GM18873 (cell line): ENCODE measurements around the gene NWD2.

Source experiments
- ATAC-seq: cut with Tn5 transposase; IDR thresholded peaks from one replicate; pipeline ENCODE4 v1.9.1; 2021; ENCODE audit warnings: mild to moderate bottlenecking, moderate library complexity, moderate number of reproducible peaks; ENCODE audit not compliant: unreplicated experiment, low FRiP score

NWD2 gene

DNA sequence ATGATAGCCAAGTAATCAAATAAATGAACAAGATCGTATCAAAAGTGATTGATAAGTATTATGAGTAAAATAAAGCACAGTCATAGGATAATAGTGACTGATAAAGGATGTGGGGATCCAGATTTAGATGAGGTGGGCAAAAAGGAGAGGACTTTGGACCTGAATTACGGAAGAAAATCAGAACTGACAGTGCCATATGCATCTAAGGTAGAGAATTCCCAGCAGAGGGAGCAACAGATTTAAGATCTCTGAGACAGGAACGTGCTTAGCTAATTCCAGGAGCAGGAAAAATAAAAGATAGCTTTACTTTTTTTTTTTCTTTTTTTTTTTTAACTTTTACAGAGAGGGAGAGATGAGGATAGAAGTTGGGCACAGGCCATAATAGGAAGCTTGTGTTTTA, 189.9 kb downstream of the NWD2 start:
- no peak for ATAC-seq

DNA sequence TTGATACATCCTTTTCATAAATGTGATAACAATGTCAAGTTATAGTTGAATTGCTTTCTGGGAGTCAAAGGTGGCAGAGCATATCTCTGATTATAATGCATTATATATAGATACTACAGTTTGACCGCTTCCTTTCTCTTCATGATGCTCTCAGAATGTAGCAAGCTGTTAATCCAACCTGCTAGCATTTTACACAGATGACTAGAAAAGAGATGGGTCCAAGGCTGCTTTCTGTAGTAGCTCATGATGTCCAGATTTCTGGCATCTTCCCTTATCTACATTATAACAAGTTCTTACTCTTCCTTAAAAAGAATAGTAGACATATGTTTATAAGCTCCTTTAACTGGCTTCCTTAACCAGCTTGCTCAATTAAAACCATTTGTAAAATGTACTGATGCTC, 192.0 kb downstream of the NWD2 start:
- no peak for ATAC-seq

DNA sequence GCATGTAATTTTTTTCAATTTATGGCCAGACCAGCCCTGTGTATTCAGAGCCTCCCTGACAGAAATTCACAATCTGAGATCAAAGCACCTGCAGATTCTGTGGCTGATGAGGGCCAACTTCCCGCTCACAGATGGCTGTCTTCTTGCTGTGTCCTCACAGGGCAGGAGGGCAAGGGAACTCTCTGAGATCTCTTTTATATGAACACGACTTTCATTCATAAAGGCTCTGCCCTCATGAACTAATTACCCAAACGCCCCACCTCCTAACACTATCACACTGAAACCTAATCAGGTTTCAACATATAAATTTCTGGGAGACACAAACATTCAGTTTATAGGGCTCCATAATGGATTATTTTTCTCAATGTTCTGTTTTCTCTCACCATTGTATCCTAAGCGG, 192.6 kb downstream of the NWD2 start:
- ATAC-seq, result no peak

DNA sequence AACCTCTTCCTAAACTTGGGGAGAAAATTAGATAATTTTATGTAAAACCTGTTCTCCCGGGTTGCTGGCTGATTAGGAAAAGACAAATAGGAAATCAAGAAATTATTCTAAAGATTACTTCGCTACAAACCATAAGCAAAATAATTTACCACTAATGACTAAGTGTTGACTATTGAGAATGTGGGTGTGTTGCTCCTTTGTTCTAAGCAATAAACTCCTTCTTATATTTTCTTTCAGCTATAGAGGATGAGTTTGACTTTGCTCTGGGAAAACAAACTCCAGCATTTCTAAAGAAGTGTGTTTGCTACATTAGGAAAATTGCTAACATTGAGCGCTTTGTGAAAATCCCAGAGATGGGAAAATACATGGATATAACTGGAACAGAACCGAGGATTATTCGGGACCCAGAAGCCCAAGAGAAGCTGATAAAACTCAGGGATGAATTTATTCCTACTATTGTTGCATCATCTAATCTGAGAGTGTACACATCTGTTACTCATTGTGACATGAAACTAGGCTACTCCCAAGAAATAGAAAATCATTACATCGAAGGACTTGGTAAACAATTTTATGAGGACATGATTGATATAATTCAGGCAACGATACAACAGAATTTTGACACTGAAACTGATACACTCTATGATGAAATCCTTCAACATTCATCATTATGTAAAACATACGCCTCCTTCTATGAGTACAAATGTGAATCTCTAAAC, 194.2 kb downstream of the NWD2 start:
- ATAC-seq, result no peak

DNA sequence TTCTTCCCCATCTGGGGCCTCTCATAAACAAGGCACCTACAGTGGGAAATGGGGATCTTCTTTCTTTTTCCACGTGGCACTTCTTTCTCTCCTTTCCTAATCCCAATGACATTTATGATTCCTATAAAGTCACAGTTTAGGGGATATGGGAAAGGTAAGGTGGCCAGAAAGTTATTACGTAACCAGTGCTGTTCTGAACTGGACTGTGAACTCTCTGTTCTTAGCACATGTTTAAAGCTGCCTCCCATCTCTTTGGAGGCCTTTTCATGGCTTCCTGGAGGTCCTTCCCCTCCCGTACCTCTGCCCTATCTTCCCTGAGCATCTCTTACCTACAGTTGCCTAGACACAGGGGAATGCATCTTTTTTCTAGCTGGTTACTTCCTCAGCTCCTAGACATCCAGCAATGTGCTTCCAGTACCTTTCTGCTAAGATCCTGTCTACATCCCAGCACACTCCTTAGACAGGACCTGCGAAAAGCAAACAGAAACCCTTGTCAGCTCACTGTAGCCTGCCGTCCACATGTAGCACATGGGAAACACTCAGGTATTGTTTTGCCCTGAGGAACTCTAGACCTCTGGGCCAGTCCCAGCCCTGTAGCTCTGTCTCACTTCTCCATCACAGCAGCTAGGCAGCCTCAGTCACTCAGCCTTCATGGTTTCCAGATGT, 195.4 kb downstream of the NWD2 start:
- no peak for ATAC-seq

DNA sequence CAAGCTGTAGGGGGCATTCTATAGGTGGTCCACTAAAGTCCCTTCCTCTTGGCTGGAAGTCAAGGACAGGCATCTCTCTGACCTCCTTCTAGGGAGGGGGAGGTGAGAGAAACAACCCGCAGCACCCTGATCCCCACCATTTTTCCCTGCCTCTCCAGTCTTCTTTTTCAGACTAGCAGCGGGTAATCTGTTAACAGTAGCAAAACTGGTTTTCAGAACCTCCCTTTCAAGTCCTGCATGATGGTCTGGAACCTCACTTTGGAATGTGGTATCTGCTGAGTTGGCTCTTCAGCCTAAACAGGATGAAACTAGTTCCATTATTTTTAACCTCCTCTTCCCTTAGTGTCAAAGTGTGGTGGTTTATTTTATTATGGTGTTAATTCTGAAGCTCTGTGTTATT, 196.0 kb downstream of the NWD2 start:
- ATAC-seq, result no peak

DNA sequence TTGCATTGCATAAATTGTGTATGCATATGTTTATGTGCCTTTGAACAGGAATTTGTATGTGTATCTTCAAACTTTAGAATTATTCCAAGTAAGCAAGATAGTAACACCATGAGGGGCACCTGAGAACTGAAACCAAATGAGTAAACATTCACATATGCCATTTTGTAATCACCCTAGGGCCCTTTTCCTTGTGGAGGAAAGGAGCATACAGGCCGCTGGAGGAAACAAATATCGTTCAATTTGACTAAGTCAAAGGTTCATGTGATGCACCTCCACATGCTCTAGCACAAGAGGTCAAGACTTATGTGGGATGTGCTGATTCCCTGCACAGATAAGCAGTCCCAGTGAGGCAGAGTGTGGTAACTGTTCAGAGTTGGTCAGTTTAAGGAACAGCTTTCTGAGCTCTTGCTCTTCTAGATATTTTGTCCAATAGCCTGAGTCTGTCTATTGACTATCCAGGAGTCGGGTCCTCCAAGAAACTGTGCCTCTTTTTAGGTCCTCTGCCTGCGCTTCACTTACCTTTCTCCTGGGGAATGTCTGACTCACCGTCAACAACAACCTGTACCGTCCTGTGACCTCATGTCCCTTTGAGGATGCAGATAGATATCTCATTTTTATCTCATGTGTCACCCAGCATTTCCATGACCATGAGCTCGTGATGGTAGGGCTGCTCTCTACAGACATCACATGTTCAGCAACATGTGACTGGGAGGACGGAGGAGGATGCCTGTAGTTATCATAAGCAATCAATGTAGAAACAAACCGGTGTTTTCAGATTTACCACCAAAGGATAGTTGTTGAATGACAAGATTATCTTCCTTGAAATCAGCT, 196.9 kb downstream of the NWD2 start:
- ATAC-seq, result no peak

DNA sequence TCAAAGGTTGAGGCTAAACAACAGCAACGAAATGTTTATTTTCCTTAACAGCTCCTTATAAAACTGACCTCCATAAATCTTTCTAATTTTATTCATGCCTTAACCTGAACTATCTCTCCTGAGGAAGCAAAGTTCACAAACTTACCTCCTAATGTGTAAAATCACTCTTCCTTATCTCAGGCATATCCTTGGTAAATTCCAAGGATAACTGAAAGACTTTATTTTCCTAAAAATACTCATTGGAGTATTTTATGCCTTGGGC, 197.4 kb downstream of the NWD2 start:
- no peak for ATAC-seq

DNA sequence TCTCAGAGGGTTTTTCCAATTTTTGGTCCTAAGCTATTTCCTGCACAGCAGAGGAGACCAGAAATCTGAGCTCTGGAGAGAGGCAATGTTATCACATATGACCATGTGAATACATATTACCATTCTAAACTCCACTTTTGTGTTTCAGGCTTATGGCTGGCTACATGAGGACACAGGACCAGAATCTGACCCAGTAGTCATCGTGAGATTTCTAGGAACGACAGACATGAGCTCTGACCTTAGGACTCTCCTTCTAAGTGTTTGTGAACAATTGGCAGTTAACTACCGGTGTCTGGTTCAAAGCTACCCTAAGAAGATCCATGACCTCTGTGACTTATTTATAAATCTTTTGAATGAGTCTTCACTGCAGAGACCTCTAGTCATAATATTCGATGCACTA, 198.6 kb downstream of the NWD2 start:
- no peak for ATAC-seq

DNA sequence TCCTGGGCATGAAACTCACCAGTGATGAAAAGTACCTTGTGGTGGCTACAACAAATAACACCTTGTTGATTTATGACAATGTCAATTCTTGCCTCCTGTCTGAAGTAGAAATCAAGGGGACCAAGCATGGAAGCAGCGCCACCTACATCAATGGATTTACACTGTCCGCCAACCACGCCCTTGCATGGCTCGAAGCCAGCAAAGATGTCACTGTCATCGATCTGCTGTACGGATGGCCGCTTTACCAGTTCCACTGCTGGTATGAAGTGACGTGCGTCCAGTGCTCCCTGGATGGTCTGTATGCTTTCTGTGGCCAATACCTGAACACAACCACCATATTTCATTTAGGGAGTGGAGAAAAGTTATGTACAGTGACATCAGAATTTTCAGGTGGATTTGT, 200.5 kb downstream of the NWD2 start:
- no peak for ATAC-seq

DNA sequence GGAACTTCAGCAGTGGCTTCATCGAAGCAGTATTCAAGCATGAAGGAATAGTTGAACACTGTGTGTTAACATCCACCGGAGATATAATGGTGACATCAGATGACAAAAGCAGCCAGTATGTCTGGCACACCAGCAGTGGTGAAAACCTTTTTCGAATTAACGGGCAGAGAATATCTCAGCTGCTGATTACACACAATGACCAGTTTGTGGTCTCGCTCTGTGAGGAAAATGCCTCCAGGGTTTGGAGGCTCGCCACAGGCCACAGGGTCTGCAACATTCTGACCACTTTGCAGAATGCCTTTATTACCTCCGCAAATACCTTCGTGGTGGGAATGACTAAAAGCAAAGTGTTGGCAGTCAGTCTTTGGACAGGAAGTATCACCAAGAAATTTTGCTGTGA, 201.5 kb downstream of the NWD2 start:
- no peak for ATAC-seq

DNA sequence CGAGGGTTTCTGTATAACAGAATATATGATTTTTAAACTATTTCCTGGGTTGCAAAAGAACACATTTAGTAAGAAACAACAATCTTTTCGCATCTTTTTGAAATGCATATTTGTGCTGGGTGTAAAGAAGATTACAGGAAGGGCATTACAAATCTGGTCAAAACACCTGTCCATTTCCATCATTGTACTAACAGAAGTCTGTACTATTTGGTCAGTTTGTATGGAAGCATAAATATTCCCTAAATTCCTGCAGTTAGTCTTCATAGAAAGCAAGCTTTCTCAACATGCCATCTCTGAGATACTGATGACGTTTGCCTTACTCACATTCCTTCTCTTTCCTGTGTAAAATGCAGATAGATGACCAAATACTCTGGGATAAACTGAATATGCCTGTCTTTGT, 203.3 kb downstream of the NWD2 start:
- ATAC-seq, result no peak

DNA sequence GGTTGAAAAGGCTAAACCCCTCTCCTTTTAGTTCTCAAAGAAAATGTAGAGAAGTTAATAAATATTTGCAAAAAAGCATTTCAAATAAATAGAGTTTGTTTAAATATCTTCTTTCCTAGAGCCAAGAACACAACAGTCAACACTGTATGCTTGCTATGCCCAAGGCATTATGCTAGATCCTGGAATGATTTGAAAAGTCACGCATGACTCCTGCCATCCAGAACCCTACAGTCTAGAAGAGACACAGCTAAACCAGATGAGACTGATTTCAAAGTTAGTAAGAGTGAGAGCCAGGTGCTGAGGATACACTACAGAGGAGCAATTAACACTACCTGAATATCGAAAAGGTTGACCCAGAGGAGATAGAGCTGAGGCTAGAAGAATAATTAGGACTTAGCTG, 205.8 kb downstream of the NWD2 start:
- ATAC-seq, result no peak

DNA sequence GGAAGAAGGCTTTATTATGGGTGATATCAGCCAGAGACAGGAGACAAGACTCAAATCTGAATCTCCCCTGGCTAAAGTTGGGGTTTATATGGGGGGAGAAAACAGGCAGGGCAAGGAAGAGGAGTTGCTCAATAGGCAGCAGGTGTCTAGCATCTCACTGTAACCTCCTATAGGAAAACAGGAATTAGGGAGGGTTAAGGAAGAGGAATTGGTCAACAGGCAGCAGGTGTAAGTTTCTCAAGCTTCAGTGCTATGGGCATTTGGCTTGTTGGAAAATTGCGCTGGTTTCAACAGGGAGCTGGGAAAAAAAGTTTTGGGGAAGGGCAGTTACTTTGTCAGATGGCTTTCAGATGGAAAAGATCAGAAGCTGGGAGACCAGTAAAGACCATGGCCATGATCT, 206.4 kb downstream of the NWD2 start:
- no peak for ATAC-seq

DNA sequence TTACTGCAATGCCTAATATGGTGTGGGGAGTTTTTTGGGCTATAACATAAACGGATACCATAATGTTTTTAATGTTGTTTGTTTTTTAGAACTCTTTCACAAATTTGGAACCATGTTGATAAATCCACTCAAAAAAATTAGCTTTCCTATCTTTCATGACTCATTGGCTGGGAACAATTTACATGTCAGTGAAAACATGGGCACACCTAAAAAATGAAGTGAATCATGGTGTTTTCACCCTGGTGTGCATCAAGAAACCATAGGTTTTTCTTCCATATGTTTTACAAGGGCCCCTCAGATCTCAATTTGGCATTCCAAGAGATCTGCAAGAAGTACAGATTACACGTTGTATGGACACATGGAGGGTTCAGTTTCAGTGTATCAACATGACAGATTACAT, 207.1 kb downstream of the NWD2 start:
- no peak for ATAC-seq

DNA sequence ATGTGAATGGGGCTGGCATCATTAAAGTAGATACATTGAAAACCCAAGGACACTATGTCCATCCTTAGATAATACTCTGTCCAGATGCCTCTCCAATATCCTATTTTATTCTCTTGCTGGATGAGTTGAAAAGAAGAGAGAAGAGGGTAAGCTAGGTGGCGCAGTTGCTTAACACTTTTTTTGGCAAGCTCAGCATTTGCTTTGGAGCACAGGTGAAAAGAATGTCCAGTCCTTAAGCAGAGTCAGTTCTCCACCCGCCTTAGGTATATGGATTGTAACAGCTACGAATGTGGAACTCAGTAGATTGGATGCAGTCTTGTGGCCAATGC, 208.4 kb downstream of the NWD2 start:
- peak; percentile 75 for ATAC-seq

DNA sequence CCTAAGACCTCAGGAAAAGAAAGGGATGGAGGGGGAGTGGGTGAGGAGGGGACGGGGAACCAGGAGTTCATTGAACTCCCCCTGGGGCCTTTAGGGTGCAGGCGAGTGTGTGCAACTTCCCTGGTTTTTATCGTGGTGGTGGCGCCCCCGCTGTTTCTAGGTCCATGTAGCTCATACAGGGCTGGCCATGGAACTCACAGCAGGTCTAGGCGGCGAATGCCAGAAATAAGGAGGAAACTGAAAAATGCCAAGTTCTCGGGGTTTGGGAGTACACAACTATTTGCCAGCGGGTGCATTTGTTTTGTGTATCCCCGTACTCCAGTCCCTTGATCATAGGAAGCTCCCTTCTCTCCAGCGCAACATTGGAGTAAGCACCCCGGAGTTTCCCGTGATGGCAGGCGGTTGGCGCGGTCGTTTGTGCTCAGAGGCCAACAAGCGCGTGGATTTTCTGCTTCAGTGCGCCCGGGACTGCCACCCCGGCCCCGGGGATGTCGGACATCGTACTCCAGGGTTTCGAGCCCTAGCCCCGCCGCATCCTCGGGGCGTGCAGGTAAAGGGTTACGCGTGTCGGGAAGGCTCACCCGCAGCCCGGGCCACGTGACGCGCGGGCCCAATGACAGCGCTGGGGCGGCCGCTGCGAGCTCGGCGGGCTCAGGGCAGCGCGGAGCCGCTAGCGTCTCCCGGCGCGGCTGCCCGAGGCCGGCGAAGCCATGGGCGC, 208.9 kb downstream of the NWD2 start:
- ATAC-seq, result peak; percentile 55

DNA sequence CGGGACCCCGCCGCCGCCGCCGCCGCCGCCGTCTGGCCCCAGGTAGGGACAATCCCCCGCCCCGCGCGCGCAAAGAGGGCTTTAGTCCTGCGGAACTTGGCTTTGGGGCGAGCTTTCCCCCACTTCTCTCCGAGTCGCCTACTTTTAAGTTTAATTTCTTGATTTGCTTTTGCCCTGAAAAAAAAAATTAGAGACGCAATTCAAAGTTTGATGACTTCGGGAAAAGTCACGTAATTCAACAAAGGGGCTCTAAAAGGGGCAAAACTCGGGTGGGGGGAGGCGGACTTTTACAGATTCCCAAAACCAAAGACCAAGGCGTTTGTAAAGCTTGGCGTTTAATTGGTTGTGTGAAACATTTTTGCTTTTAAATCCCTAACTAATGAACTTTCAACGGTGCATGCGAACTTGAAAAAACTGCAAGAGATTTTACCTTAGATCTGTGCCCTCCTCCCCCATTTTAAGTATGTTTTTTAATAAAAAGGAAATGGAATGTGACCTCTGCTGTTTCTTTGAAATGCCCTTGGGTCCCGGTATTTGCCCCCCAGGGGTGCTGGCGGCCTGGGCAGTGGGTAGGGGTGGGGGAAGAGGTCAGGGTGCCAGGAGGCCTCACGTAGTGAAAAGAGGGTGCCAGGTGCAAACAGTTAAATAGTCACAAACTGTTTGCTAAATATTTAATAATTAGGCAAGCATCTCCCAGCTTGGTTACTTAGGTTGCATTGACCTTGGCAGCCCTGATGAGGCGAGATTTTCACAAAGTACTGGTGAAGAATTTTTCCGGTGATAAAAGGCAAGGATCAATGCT, 209.7 kb downstream of the NWD2 start:
- no peak for ATAC-seq

DNA sequence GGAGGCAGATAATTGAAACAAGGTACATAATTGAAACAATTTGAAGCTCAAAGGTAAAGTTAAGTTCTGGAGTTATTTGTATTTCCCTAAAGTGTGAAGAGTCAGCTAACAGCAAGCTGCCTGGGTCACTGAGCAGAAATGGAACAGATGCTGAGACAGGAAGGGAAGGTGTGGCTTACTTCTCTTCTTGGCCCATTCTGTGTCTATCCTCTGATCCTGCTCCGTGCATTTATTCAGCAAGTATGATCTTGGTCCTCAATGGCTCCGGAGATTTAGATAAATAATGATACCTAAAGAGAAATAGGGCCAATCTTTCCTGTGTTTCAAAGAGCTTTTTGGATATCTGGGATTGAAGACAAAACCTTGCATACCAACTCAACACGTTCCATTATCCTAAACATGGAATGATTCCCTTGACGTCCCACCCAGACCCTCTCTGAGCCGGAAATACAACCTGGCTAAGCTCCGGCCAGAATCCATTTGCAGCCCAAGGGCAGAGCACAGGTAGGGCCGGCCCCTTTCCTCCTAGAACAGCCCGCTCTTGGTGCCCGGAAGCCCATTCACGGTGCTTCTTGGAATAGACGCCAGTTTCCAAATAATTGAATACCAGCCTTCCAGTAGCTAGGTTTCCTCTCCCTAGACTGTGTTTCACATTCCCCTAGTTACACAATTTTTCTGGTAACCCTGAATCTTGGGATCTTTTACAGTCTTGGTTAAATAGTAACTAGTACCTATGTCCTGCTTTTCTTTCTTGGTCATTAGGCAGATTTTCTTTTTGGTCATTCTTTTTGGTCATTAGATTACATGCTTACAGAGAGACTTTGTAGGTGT, 211.0 kb downstream of the NWD2 start:
- ATAC-seq, result no peak

DNA sequence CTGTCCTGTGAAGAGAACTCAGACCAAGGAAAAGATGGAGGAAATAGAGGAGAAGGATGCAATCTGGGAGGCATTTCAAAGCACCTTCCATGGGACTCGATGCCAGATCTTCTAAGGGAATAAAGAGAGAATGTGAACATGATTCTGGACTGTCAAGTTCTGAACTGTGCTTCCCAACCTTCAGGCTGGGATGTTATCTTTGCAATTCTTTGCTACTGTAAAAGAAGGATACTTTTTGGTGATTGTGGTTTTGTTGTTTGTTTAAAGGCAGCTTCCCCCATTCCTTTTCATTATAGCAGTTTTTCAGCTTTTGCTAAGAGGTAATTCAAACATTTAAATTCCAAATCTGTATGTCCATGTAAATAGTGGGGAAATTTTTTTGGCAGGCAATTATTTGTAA, 217.3 kb downstream of the NWD2 start:
- no peak for ATAC-seq
